GM23248 (cell line): ENCODE data around the gene MYADML2. TPM values are rescaled to one million over a fixed set of nuclear protein-coding genes. Genes with fewer than 3 reads are reported as not detected.

Source experiments
- DNase-seq: peaks from one replicate; pipeline ENCODE4 v3.0.0-alpha.2; 2015
- H2AFZ ChIP-seq: fragments of 200-600 bp; sonication (generic); 2 replicates; pipeline ENCODE4 v1.6.1; 2016; ENCODE audit warnings: antibody characterized with exemption
- H3F3A ChIP-seq: fragments of 200-600 bp; sonication (generic); 2 replicates; pipeline ENCODE4 v1.6.1; 2016; ENCODE audit warnings: mild to moderate bottlenecking, antibody characterized with exemption, mixed run types; ENCODE audit not compliant: insufficient read depth
- H3K27ac ChIP-seq: fragments of 200-600 bp; sonication (generic); 2 replicates; pipeline ENCODE4 v1.5.1; 2016; ENCODE audit warnings: mild to moderate bottlenecking
- H3K27me3 ChIP-seq: fragments of 200-600 bp; sonication (generic); replicated peaks from 2 replicates; pipeline ENCODE4 v1.6.1; 2016; ENCODE audit warnings: mild to moderate bottlenecking; ENCODE audit not compliant: insufficient read depth
- H3K36me3 ChIP-seq: fragments of 200-600 bp; sonication (generic); 2 replicates; pipeline ENCODE4 v1.6.1; 2016; ENCODE audit warnings: low read depth, mild to moderate bottlenecking
- H3K4me1 ChIP-seq: fragments of 200-600 bp; sonication (generic); 2 replicates; pipeline ENCODE4 v1.6.1; 2016; ENCODE audit warnings: mild to moderate bottlenecking; ENCODE audit not compliant: insufficient read depth
- H3K4me2 ChIP-seq: fragments of 200-600 bp; sonication (generic); one replicate; pipeline ENCODE4 v1.6.1; 2016; ENCODE audit warnings: mild to moderate bottlenecking; ENCODE audit not compliant: unreplicated experiment
- H3K4me3 ChIP-seq: fragments of 200-600 bp; sonication (generic); 2 replicates; pipeline ENCODE4 v1.5.1; 2016; ENCODE audit warnings: mild to moderate bottlenecking
- H3K79me2 ChIP-seq: fragments of 200-600 bp; sonication (generic); 2 replicates; pipeline ENCODE4 v1.6.1; 2016; ENCODE audit warnings: mild to moderate bottlenecking; ENCODE audit not compliant: insufficient read depth
- H3K9ac ChIP-seq: fragments of 200-600 bp; sonication (generic); 2 replicates; pipeline ENCODE4 v1.6.1; 2016; ENCODE audit warnings: mild to moderate bottlenecking
- H3K9me2 ChIP-seq: fragments of 200-600 bp; sonication (generic); 2 replicates; pipeline ENCODE4 v1.6.1; 2016; ENCODE audit warnings: mixed run types, mild to moderate bottlenecking, moderate library complexity; ENCODE audit not compliant: insufficient read depth
- H3K9me3 ChIP-seq: fragments of 200-600 bp; sonication (generic); one replicate; pipeline ENCODE4 v1.6.1; 2017; ENCODE audit warnings: low read depth
- H4K20me1 ChIP-seq: fragments of 200-600 bp; sonication (generic); 2 replicates; pipeline ENCODE4 v1.6.0; 2016; ENCODE audit not compliant: insufficient read depth
- EZH2 ChIP-seq: fragments of 200-600 bp; sonication (generic); IDR thresholded peaks from 2 replicates; pipeline ENCODE4 v1.6.1; 2018; ENCODE audit warnings: antibody characterized with exemption, mild to moderate bottlenecking; ENCODE audit not compliant: insufficient read depth, poor library complexity, severe bottlenecking
- EZH2phosphoT487 ChIP-seq: fragments of 200-600 bp; sonication (generic); IDR thresholded peaks from 2 replicates; pipeline ENCODE4 v1.6.1; 2018; ENCODE audit warnings: antibody characterized with exemption, moderate library complexity, mild to moderate bottlenecking, low read depth; ENCODE audit not compliant: insufficient read depth
- WGBS, 2 experiments: methylation state at CpG; one replicate each; pipeline ENCODE4 v1.1.6; 2015 to 2017; ENCODE audit warnings: low lambda C conversion rate in 2 of 2, low coverage in 1 of 2; ENCODE audit errors: missing lambda C conversion rate in 2 of 2; 5-methylcytosine and 5-hydroxymethylcytosine counted together
- in situ Hi-C: fragments of 300-500 bp; cut with MboI; formaldehyde crosslinking; loops from 2 replicates; pipeline ENCODE4 v1.15.0; 2020
- polyA plus RNA-seq: library from polyadenylated mRNA; unstranded; fragments of >200 nt; fragmentation: Nextera tagmentation; extraction: Ambion mirVana; gene quantifications from 2 replicates; pipeline ENCODE4 v1.2.1, GENCODE V29; 2016
- total RNA-seq: library from RNA; depleted of rRNA; stranded (reverse); fragments of >200 nt; shearing (Covaris generic); gene quantifications from 2 replicates; pipeline ENCODE4 v1.2.3, GENCODE V29; 2014

Gene MYADML2
- total and polyA plus RNA-seq, 2 experiments from 2014 or later, result not detected

DNA sequence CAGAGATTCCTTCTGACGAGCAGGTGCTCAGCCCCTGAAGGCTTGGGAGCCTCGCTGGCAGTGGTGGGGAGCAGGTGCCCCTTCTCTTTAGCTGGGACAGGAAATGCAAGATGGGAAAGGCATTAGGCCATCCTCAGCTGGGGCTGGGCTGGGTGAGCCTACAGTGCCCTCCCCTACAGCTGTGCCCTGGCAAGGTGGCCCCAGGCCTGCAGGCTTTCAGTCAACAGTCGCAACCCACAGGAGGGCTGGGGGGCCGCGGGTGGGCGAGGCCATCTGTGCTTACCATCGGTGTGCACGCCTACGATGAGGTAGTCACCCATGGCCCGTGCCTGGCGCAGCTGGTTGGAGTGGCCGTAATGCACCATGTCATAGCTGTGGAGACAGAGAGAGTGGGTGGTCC lies 37.8 kb downstream of the MYADML2 start:
- no peaks in the 10 kb centered on the region for H4K20me1 ChIP-seq
- H3K4me3 ChIP-seq, result no peak overlapping the region
- TF ChIP-seq EZH2phosphoT487, result no peak
- no peak for TF ChIP-seq EZH2

DNA sequence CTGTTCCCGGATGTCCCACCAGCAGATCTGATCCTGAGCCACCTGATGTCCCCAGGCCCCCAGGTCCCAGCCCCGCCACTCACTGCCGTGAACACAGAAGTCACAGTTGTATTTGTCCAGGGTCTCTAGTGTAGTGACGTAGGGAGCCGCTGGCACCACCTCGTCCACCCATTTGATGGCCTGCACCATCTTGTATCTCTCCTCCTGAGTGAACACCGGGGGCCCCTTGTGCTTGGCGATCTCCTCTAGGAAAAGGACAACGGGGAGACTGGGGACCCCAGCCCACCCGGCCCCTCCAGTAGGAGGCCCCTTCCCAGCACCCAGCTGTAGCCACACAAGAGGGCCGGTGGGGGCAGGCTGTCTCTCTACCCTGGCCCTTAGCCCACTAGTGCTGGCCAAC lies 38.2 kb downstream of the MYADML2 start:
- Histone ChIP-seq H3F3A (0 out of 2 replicates have a peak, but pooled peaks cover 5% of the 10 kb centered on the region), H3K27me3 (no peaks in the 10 kb centered on the region), H3K79me2 (no peaks in the 10 kb centered on the region), H2AFZ (no peak overlapping the region), H3K4me3 (no peak overlapping the region), H3K9me2 (no peaks in the 10 kb centered on the region), H4K20me1 (no peaks in the 10 kb centered on the region), H3K9ac (no peak overlapping the region), H3K27ac (no peak overlapping the region), H3K9me3 (no peaks in the 10 kb centered on the region), H3K4me2 (no peak overlapping the region), H3K4me1 (peaks cover 4% of the 10 kb centered on the region; the same call in 1 of the 2 replicates), H3K36me3 (0 out of 2 replicates have a peak, but pooled peaks cover 10% of the 10 kb centered on the region)
- 87 to 95% methylated on average over 8 to 11 of the region's 11 CpGs for WGBS, 2 experiments
- no peak for TF ChIP-seq EZH2phosphoT487
- TF ChIP-seq EZH2, result no peak
- DNase-seq, result no peak
- in situ Hi-C loops, result no loop called here

More for the DNA sequence above, 37.8 kb downstream of the MYADML2 start:
- Histone ChIP-seq H3K9ac (no peak overlapping the region), H3F3A (0 out of 2 replicates have a peak, but pooled peaks cover 5% of the 10 kb centered on the region), H3K27ac (no peak overlapping the region), H3K9me3 (no peaks in the 10 kb centered on the region), H3K27me3 (no peaks in the 10 kb centered on the region), H3K79me2 (no peaks in the 10 kb centered on the region), H3K36me3 (0 out of 2 replicates have a peak, but pooled peaks cover 10% of the 10 kb centered on the region), H3K4me2 (no peak overlapping the region), H2AFZ (no peak overlapping the region), H3K9me2 (no peaks in the 10 kb centered on the region), H3K4me1 (peaks cover 4% of the 10 kb centered on the region; the same call in 1 of the 2 replicates)
- no peak for DNase-seq
- in situ Hi-C loops, result no loop called here
- 94 to 98% methylated on average over 12 of the region's 12 CpGs for WGBS, 2 experiments

DNA sequence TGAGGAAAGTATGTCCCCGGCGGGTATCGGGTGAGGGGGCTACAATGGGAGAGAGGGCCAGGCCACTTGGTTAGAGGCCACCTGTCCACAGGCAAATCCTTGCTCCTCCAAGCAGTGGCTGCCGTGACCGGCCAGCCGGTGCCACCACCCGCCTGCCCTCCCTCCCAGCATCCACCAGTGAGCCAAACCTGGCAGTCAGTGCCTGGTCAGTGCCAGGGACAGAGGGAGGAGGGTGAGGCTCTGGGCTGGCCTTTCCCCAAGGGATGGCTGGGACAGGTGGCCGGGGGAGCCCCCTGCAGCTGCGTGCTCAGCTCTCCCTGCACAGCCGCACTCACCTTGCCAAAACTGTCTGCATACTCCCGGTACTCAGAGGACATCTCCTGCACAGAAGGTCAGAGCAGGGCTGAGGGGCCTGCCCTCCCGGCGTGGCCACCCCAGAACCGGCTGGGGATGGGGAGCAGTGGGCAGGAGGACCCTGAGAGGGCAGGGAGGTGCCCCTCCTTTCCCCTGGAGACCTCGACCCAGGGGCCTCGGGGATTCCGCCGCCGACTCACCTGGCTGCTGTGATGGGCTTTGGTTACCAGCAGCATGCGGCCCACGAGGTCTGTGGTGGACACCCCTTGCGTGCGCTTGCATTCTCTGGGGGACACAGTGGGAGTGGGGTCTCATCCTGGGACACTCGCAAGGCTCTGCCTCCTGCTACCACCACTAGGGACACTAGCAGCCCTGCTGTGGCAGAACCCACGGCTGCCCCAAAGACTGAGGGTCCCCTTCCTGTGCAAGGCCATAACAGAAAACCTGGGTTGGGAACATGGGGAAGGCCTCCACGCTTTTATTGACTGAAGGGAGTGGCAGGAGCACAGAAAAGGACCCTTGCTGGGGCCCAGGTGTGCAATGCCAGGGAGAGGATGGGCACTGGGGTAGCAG lies 39.6 kb downstream of the MYADML2 start:
- H3K9me3 ChIP-seq, result no peaks in the 10 kb centered on the region
- WGBS, 2 experiments, result 93 to 95% methylated on average over 25 to 26 of the region's 26 CpGs

DNA sequence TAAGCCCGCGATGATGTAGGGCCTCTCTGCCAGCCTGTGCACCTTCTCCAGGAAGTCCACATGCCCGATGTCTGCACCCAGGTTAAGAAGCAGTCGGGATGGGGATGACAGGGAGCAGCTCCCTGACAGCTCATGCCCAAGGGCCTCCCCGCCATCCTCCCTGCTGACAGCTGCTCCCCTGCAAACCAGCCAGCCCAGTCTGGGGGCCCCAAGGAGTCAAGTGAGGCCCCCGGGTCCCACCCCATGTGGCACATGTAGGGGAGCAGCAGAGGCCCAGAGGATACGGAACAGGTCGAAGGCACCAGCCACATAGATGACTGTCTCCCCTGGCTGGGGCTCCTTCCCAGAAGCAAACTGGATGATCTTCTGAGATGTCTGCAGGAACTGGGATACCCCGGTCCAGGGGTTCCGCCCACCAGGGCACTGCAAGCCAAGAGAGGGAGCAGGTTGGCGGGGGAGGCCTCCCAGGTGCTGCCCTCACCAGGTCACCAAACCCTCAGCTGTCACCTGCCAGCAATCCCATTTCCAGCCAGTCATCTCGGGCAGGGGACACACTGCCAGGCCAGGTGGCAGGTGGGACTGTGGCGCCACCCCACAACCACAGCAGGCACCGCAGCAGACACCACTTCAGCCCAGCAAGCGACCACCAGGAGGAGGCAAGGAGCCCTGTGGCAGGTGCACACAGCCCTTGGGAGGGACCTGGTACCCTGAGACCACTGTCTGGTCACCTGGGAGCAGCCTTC lies 40.4 kb downstream of the MYADML2 start:
- Histone ChIP-seq H4K20me1 (no peaks in the 10 kb centered on the region), H3K27ac (no peak overlapping the region), H3K4me2 (no peak overlapping the region), H3K9me3 (no peaks in the 10 kb centered on the region), H3K4me1 (peaks cover 4% of the 10 kb centered on the region; the same call in 1 of the 2 replicates), H2AFZ (no peak overlapping the region), H3F3A (no peaks in the 10 kb centered on the region), H3K9ac (no peak overlapping the region), H3K79me2 (no peaks in the 10 kb centered on the region), H3K4me3 (no peak overlapping the region), H3K27me3 (no peaks in the 10 kb centered on the region), H3K9me2 (no peaks in the 10 kb centered on the region), H3K36me3 (no peaks in the 10 kb centered on the region)
- WGBS, 2 experiments, result 88% methylated on average over 14 to 15 of the region's 15 CpGs
- no peak for TF ChIP-seq EZH2
- no peak for TF ChIP-seq EZH2phosphoT487
- in situ Hi-C loops, result no loop called here
- DNase-seq, result no peak

More for the DNA sequence above, 39.6 kb downstream of the MYADML2 start:
- Histone ChIP-seq H3K79me2 (no peaks in the 10 kb centered on the region), H3K9me2 (no peaks in the 10 kb centered on the region), H3K4me2 (no peak overlapping the region), H3F3A (0 out of 2 replicates have a peak, but pooled peaks cover 5% of the 10 kb centered on the region), H3K4me3 (no peak overlapping the region), H3K36me3 (no peaks in the 10 kb centered on the region), H3K4me1 (peaks cover 4% of the 10 kb centered on the region; the same call in 1 of the 2 replicates), H3K9ac (no peak overlapping the region), H3K27me3 (no peaks in the 10 kb centered on the region), H4K20me1 (no peaks in the 10 kb centered on the region), H2AFZ (no peak overlapping the region), H3K27ac (no peak overlapping the region)
- in situ Hi-C loops, result no loop called here
- TF ChIP-seq EZH2phosphoT487 (no peak), EZH2 (no peak)
- DNase-seq, result no peak
